Measurements from ENCODE around the gene SHB. TPM values are rescaled to one million over a fixed set of nuclear protein-coding genes. Genes with fewer than 3 reads are reported as not detected.
A peak's percentile ranks its signal among the peaks of the same experiment; 100 is the strongest.

Gene SHB
- total RNA-seq, 1 experiment from 2014 or later: 12.2 TPM

DNA sequence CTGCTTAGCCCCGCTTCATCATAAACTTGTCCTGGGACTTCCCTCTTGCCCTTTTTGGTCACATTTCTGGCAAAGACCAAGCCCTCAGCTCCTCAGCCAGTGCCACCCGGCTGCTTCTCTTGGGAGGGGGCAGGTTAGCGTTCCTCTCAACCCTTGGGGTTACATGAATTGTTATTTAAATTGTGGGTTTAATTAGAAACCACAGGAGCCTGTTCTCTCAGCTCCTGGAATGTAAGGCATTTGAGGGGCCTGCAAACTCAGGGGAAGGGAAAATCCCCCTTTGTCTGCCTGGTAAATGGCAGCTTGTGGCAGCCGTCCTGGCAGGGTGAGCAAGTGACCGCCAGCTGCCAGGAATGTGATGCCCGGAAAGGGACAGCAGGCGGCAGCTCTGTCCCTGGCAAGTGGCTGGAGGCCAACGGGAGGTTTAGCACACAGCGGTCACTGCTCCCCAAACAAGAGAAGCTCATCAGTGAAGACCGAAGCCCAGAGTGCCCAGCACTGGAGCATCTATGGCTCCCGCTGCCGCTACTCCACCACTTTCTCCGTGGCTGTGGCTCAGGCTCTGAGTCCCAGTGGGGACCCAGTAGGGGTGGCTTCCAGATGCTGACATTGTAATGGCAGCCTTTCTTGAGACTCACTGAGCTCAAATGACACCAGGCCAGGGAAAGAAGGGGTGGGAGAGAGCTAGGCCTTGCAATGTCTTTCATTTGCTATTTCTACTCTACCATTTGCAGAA is 51.7 kb downstream of the SHB start (continued):
- TF ChIP-seq NFE2L1 (CRISPR knock-in tag; IDR thresholded peaks at IDR 0.05) (no peak), CREM (CRISPR knock-in tag; IDR thresholded peaks at IDR 0.05) (no peak), NFYB (CRISPR knock-in tag; conservative IDR thresholded peaks at IDR 0.05; ENCODE audit: low read depth) (no peak), RELA (CRISPR knock-in tag; IDR thresholded peaks at IDR 0.05; ENCODE audit: borderline replicate concordance) (no peak), ZNF317 (CRISPR knock-in tag; IDR thresholded peaks at IDR 0.05; ENCODE audit: borderline replicate concordance, low read depth) (no peak), RORB (CRISPR knock-in tag; IDR thresholded peaks at IDR 0.05) (no peak), GRHL2 (CRISPR knock-in tag; IDR thresholded peaks at IDR 0.05; ENCODE audit: insufficient replicate concordance, severe bottlenecking) (no peak)
- TF ChIP-seq, protein P1, sequence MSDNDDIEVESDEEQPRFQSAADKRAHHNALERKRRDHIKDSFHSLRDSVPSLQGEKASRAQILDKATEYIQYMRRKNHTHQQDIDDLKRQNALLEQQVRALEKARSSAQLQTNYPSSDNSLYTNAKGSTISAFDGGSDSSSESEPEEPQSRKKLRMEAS (CRISPR knock-in tag; IDR thresholded peaks at IDR 0.05): peak; percentile 49; the same call in 1 of the 2 replicates
- TF ChIP-seq, protein P2, sequence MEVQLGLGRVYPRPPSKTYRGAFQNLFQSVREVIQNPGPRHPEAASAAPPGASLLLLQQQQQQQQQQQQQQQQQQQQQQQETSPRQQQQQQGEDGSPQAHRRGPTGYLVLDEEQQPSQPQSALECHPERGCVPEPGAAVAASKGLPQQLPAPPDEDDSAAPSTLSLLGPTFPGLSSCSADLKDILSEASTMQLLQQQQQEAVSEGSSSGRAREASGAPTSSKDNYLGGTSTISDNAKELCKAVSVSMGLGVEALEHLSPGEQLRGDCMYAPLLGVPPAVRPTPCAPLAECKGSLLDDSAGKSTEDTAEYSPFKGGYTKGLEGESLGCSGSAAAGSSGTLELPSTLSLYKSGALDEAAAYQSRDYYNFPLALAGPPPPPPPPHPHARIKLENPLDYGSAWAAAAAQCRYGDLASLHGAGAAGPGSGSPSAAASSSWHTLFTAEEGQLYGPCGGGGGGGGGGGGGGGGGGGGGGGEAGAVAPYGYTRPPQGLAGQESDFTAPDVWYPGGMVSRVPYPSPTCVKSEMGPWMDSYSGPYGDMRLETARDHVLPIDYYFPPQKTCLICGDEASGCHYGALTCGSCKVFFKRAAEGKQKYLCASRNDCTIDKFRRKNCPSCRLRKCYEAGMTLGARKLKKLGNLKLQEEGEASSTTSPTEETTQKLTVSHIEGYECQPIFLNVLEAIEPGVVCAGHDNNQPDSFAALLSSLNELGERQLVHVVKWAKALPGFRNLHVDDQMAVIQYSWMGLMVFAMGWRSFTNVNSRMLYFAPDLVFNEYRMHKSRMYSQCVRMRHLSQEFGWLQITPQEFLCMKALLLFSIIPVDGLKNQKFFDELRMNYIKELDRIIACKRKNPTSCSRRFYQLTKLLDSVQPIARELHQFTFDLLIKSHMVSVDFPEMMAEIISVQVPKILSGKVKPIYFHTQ (CRISPR knock-in tag; IDR thresholded peaks at IDR 0.05): no peak
- TF ChIP-seq, protein P3, sequence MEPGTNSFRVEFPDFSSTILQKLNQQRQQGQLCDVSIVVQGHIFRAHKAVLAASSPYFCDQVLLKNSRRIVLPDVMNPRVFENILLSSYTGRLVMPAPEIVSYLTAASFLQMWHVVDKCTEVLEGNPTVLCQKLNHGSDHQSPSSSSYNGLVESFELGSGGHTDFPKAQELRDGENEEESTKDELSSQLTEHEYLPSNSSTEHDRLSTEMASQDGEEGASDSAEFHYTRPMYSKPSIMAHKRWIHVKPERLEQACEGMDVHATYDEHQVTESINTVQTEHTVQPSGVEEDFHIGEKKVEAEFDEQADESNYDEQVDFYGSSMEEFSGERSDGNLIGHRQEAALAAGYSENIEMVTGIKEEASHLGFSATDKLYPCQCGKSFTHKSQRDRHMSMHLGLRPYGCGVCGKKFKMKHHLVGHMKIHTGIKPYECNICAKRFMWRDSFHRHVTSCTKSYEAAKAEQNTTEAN (CRISPR knock-in tag; IDR thresholded peaks at IDR 0.05): no peak
- TF ChIP-seq, protein P4, sequence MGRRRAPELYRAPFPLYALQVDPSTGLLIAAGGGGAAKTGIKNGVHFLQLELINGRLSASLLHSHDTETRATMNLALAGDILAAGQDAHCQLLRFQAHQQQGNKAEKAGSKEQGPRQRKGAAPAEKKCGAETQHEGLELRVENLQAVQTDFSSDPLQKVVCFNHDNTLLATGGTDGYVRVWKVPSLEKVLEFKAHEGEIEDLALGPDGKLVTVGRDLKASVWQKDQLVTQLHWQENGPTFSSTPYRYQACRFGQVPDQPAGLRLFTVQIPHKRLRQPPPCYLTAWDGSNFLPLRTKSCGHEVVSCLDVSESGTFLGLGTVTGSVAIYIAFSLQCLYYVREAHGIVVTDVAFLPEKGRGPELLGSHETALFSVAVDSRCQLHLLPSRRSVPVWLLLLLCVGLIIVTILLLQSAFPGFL (CRISPR knock-in tag; IDR thresholded peaks at IDR 0.05; ENCODE audit: borderline replicate concordance): no peak
- TF ChIP-seq, protein P5, sequence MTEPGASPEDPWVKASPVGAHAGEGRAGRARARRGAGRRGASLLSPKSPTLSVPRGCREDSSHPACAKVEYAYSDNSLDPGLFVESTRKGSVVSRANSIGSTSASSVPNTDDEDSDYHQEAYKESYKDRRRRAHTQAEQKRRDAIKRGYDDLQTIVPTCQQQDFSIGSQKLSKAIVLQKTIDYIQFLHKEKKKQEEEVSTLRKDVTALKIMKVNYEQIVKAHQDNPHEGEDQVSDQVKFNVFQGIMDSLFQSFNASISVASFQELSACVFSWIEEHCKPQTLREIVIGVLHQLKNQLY (CRISPR knock-in tag; IDR thresholded peaks at IDR 0.05): no peak
- TF ChIP-seq, protein P6, sequence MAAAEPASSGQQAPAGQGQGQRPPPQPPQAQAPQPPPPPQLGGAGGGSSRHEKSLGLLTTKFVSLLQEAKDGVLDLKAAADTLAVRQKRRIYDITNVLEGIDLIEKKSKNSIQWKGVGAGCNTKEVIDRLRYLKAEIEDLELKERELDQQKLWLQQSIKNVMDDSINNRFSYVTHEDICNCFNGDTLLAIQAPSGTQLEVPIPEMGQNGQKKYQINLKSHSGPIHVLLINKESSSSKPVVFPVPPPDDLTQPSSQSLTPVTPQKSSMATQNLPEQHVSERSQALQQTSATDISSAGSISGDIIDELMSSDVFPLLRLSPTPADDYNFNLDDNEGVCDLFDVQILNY (CRISPR knock-in tag; IDR thresholded peaks at IDR 0.05): no peak

DNA sequence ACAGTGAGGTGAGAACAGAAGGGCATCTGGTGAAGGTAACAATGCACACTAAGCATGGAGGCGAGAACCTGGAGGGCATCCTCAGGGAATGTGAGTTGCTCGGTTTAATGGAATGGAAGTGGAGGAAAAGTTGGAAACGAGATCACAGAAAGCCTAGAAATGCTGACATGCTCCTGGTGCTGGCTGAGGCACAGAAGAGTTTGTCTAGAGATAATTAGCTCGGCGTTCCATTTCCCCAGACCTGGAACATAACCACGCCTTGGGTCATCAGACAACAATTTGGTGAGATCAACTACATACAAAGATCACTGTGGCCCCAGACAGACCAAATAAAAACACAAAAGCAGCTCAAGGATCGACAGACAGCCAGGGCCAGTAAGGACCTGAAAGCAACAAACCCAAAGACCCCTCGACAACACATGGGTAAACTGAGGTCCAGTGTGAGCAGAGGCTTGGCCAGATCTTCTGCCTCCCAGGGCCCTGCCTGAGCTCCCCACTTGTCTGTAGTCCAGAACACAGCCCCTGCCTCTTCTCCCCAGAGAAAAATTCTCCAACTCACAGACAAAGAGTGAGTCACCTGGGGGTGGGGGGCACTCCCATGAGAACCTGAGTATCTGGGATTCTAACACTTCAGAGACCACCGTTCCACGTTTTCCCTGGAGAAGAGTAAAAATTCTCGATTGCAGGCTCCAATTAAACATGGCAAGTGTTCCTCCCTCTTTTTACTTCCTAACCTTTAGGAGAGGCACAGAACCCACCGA is 52.5 kb downstream of the SHB start:
- H3K9me3 Mint-ChIP-seq: no peaks in the 10 kb centered on the region
- H3K4me1 Mint-ChIP-seq: peaks cover 85% of the 10 kb centered on the region
- peak overlapping the region; percentile 30 for H3K4me3 Mint-ChIP-seq
- TF ChIP-seq NFATC4 (CRISPR knock-in tag; IDR thresholded peaks at IDR 0.05) (no peak), ATF1 (CRISPR knock-in tag; IDR thresholded peaks at IDR 0.05) (no peak)
- TF ChIP-seq, protein P7, sequence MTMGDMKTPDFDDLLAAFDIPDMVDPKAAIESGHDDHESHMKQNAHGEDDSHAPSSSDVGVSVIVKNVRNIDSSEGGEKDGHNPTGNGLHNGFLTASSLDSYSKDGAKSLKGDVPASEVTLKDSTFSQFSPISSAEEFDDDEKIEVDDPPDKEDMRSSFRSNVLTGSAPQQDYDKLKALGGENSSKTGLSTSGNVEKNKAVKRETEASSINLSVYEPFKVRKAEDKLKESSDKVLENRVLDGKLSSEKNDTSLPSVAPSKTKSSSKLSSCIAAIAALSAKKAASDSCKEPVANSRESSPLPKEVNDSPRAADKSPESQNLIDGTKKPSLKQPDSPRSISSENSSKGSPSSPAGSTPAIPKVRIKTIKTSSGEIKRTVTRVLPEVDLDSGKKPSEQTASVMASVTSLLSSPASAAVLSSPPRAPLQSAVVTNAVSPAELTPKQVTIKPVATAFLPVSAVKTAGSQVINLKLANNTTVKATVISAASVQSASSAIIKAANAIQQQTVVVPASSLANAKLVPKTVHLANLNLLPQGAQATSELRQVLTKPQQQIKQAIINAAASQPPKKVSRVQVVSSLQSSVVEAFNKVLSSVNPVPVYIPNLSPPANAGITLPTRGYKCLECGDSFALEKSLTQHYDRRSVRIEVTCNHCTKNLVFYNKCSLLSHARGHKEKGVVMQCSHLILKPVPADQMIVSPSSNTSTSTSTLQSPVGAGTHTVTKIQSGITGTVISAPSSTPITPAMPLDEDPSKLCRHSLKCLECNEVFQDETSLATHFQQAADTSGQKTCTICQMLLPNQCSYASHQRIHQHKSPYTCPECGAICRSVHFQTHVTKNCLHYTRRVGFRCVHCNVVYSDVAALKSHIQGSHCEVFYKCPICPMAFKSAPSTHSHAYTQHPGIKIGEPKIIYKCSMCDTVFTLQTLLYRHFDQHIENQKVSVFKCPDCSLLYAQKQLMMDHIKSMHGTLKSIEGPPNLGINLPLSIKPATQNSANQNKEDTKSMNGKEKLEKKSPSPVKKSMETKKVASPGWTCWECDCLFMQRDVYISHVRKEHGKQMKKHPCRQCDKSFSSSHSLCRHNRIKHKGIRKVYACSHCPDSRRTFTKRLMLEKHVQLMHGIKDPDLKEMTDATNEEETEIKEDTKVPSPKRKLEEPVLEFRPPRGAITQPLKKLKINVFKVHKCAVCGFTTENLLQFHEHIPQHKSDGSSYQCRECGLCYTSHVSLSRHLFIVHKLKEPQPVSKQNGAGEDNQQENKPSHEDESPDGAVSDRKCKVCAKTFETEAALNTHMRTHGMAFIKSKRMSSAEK (CRISPR knock-in tag; IDR thresholded peaks at IDR 0.05; ENCODE audit: borderline replicate concordance): peak; percentile 59; the same call in 1 of the 2 replicates
- ChIA-PET CTCF (interaction anchor here (0.9 to 4.4 kb wide), 38 partner anchors 8 to 400 kb away, joined by 3 to 61 read pairs (median 6); partner anchors contain the start of gene SHB), POLR2A (interaction anchor here (0.7 to 1.4 kb wide), 7 partner anchors 8 to 56 kb away, joined by 3 to 21 read pairs (median 4); partner anchors contain the start of gene SHB)
- ATAC-seq (no peak), DNase-seq (ENCODE audit: low spot score) (no peak)
- H3K27ac Mint-ChIP-seq: peak overlapping the region; percentile 97
- peaks cover 6% of the 10 kb centered on the region; the same call in 1 of the 2 replicates for H3K36me3 Mint-ChIP-seq
- no peaks in the 10 kb centered on the region; the same call in 1 of the 2 replicates for H3K27me3 Mint-ChIP-seq (ENCODE audit: low read depth)

Measured in WTC11 (cell line).